ENCODE data around the gene EXT2. TPM values are rescaled to one million over a fixed set of nuclear protein-coding genes. Genes with fewer than 3 reads are reported as not detected.

The EXT2 gene
- total RNA-seq, 1 donor from 2014 or later = 67.7 TPM

GRCh38 chr11:44047298-44047697 is 48.2 kb upstream of the EXT2 start:
- Histone ChIP-seq H3K9me3 (ENCODE audit: insufficient read depth, low read depth, low read length) (no peaks in the 10 kb centered on the region), H3K4me3 (ENCODE audit: insufficient read depth, low read depth, low read length) (no peak overlapping the region), H4K20me1 (ENCODE audit: insufficient read depth, low read length) (no peaks in the 10 kb centered on the region), H3K4me1 (ENCODE audit: insufficient read depth, low read length) (no peaks in the 10 kb centered on the region), H3K9ac (ENCODE audit: low read length) (no peak overlapping the region), H3K4me2 (ENCODE audit: low read length) (no peak overlapping the region), H3K27ac (ENCODE audit: low read depth, low read length) (no peak overlapping the region), H3K27me3 (ENCODE audit: insufficient read depth, low read length) (peaks cover 18% of the 10 kb centered on the region), H3K36me3 (ENCODE audit: insufficient read depth, low read length) (no peaks in the 10 kb centered on the region), H2AFZ (ENCODE audit: low read depth, low read length) (no peak overlapping the region), H3K79me2 (ENCODE audit: insufficient read depth, low read length) (no peaks in the 10 kb centered on the region)
- Mint-ChIP-seq H3K9me3 (ENCODE audit: unreplicated experiment) (peaks cover 5% of the 10 kb centered on the region), H3K4me3 (ENCODE audit: unreplicated experiment) (no peak overlapping the region), H3K36me3 (ENCODE audit: low read depth, unreplicated experiment) (peaks cover 4% of the 10 kb centered on the region), H3K27me3 (ENCODE audit: low read depth, unreplicated experiment) (peaks cover 15% of the 10 kb centered on the region), H3K27ac (ENCODE audit: unreplicated experiment) (no peak overlapping the region), H3K4me1 (ENCODE audit: low read depth, unreplicated experiment) (no peaks in the 10 kb centered on the region)
- FAIRE-seq (no peak), DNase-seq (ENCODE audit: low read depth) (no peak)
- TF ChIP-seq EZH2 (IDR thresholded peaks at IDR 0.05; ENCODE audit: insufficient read depth, low read length) (no peak), CTCF (IDR thresholded peaks at IDR 0.05; ENCODE audit: insufficient read depth, low read depth, low read length) (no peak)

GRCh38 chr11:44047931-44048431 is 47.5 kb upstream of the EXT2 start, which contains the start of gene ACCSL:
Gene ACCSL (plus strand): TSS chr11:44047981. CDS start chr11:44048037, 56 bp downstream.
- Histone ChIP-seq H3K27me3 (ENCODE audit: insufficient read depth, low read length) (peaks cover 18% of the 10 kb centered on the region), H3K79me2 (ENCODE audit: insufficient read depth, low read length) (no peaks in the 10 kb centered on the region), H3K4me2 (ENCODE audit: low read length) (no peak within 1 kb of the TSS), H3K27ac (ENCODE audit: low read depth, low read length) (no peak within 1 kb of the TSS), H3K9ac (ENCODE audit: low read length) (no peak within 1 kb of the TSS), H3K4me1 (ENCODE audit: insufficient read depth, low read length) (no peaks in the 10 kb centered on the region), H3K9me3 (ENCODE audit: insufficient read depth, low read depth, low read length) (no peaks in the 10 kb centered on the region), H3K4me3 (ENCODE audit: insufficient read depth, low read depth, low read length) (no peak within 1 kb of the TSS), H2AFZ (ENCODE audit: low read depth, low read length) (no peak within 1 kb of the TSS), H4K20me1 (ENCODE audit: insufficient read depth, low read length) (no peaks in the 10 kb centered on the region), H3K36me3 (ENCODE audit: insufficient read depth, low read length) (no peaks in the 10 kb centered on the region)
- Mint-ChIP-seq H3K9me3 (ENCODE audit: unreplicated experiment) (peaks cover 5% of the 10 kb centered on the region), H3K27me3 (ENCODE audit: low read depth, unreplicated experiment) (peaks cover 16% of the 10 kb centered on the region), H3K36me3 (ENCODE audit: low read depth, unreplicated experiment) (peaks cover 4% of the 10 kb centered on the region), H3K4me1 (ENCODE audit: low read depth, unreplicated experiment) (no peaks in the 10 kb centered on the region), H3K27ac (ENCODE audit: unreplicated experiment) (no peak within 1 kb of the TSS), H3K4me3 (ENCODE audit: unreplicated experiment) (no peak within 1 kb of the TSS)
- DNase-seq (ENCODE audit: low read depth) (no peak), FAIRE-seq (no peak)
- TF ChIP-seq EZH2 (IDR thresholded peaks at IDR 0.05; ENCODE audit: insufficient read depth, low read length) (no peak), CTCF (IDR thresholded peaks at IDR 0.05; ENCODE audit: insufficient read depth, low read depth, low read length) (no peak)

GRCh38 chr11:44049832-44050231 is 45.6 kb upstream of the EXT2 start:
- no peaks in the 10 kb centered on the region for H3K79me2 ChIP-seq (ENCODE audit: insufficient read depth, low read length)
- H4K20me1 ChIP-seq (ENCODE audit: insufficient read depth, low read length) = no peaks in the 10 kb centered on the region
- peaks cover 16% of the 10 kb centered on the region for H3K27me3 ChIP-seq (ENCODE audit: insufficient read depth, low read length)
- H3K4me2 ChIP-seq (ENCODE audit: low read length) = no peak overlapping the region
- H3K36me3 Mint-ChIP-seq (ENCODE audit: low read depth, unreplicated experiment) = peaks cover 4% of the 10 kb centered on the region
- no peaks in the 10 kb centered on the region for H3K36me3 ChIP-seq (ENCODE audit: insufficient read depth, low read length)
- no peak for DNase-seq (ENCODE audit: low read depth)
- no peaks in the 10 kb centered on the region for H3K9me3 ChIP-seq (ENCODE audit: insufficient read depth, low read depth, low read length)
- no peak for TF ChIP-seq EZH2 (IDR thresholded peaks at IDR 0.05; ENCODE audit: insufficient read depth, low read length)
- no peak for TF ChIP-seq CTCF (IDR thresholded peaks at IDR 0.05; ENCODE audit: insufficient read depth, low read depth, low read length)
- no peaks in the 10 kb centered on the region for H3K4me1 ChIP-seq (ENCODE audit: insufficient read depth, low read length)
- H3K27me3 Mint-ChIP-seq (ENCODE audit: low read depth, unreplicated experiment) = peaks cover 15% of the 10 kb centered on the region
- H3K9me3 Mint-ChIP-seq (ENCODE audit: unreplicated experiment) = peaks cover 5% of the 10 kb centered on the region
- no peak overlapping the region for H3K27ac ChIP-seq (ENCODE audit: low read depth, low read length)
- H3K27ac Mint-ChIP-seq (ENCODE audit: unreplicated experiment) = no peak overlapping the region
- no peak overlapping the region for H2AFZ ChIP-seq (ENCODE audit: low read depth, low read length)
- FAIRE-seq = no peak
- no peak overlapping the region for H3K9ac ChIP-seq (ENCODE audit: low read length)
- no peak overlapping the region for H3K4me3 Mint-ChIP-seq (ENCODE audit: unreplicated experiment)
- no peaks in the 10 kb centered on the region for H3K4me1 Mint-ChIP-seq (ENCODE audit: low read depth, unreplicated experiment)
- no peak overlapping the region for H3K4me3 ChIP-seq (ENCODE audit: insufficient read depth, low read depth, low read length)

Measured in astrocyte (in vitro differentiated cells and primary cell).